ENCODE measurements around the gene TRPC5OS. TPM values are rescaled to one million over a fixed set of nuclear protein-coding genes. Genes with fewer than 3 reads are reported as not detected.

The TRPC5OS gene
- total RNA-seq, 1 experiment from 2014 or later: not detected

GRCh38 chrX:111837197-111837596 lies 38.8 kb upstream of the TRPC5OS start:
- no peak for DNase-seq
- no peaks in the 10 kb centered on the region for H3K36me3 Mint-ChIP-seq (ENCODE audit: insufficient read depth, unreplicated experiment)
- no peak overlapping the region for H3K4me3 Mint-ChIP-seq (ENCODE audit: low read depth, unreplicated experiment)
- H3K4me1 Mint-ChIP-seq (ENCODE audit: low read depth, unreplicated experiment): no peaks in the 10 kb centered on the region
- TF ChIP-seq CTCF (IDR thresholded peaks at IDR 0.05; ENCODE audit: unreplicated experiment): no peak
- H3K9me3 Mint-ChIP-seq (ENCODE audit: low read depth, unreplicated experiment): no peaks in the 10 kb centered on the region
- no TSS peak for BruUV-seq (replicated peaks)
- no peaks in the 10 kb centered on the region for H3K27me3 Mint-ChIP-seq (ENCODE audit: unreplicated experiment)
- intact Hi-C loops (cut with micrococcal nuclease; ENCODE audit: unreplicated experiment): no loop called here
- H3K27ac Mint-ChIP-seq (ENCODE audit: unreplicated experiment): no peak overlapping the region
- CTCF ChIA-PET: no interaction called here

- no peak overlapping the region for H3K4me3 Mint-ChIP-seq (ENCODE audit: low read depth, unreplicated experiment)
- no peaks in the 10 kb centered on the region for H3K27me3 Mint-ChIP-seq (ENCODE audit: unreplicated experiment)
- H3K9me3 Mint-ChIP-seq (ENCODE audit: low read depth, unreplicated experiment): no peaks in the 10 kb centered on the region
- DNase-seq: no peak
- no TSS peak for BruUV-seq (replicated peaks)
- H3K27ac Mint-ChIP-seq (ENCODE audit: unreplicated experiment): no peak overlapping the region
- intact Hi-C loops (cut with micrococcal nuclease; ENCODE audit: unreplicated experiment): no loop called here
- TF ChIP-seq CTCF (IDR thresholded peaks at IDR 0.05; ENCODE audit: unreplicated experiment): no peak
- CTCF ChIA-PET: no interaction called here
- no peaks in the 10 kb centered on the region for H3K4me1 Mint-ChIP-seq (ENCODE audit: low read depth, unreplicated experiment)
- no peaks in the 10 kb centered on the region for H3K36me3 Mint-ChIP-seq (ENCODE audit: insufficient read depth, unreplicated experiment)
These were observed 28.4 kb upstream of the TRPC5OS start for GRCh38 chrX:111847491-111848133.

GRCh38 chrX:111848541-111848940 lies 27.4 kb upstream of the TRPC5OS start:
- TF ChIP-seq CTCF (IDR thresholded peaks at IDR 0.05; ENCODE audit: unreplicated experiment): no peak
- DNase-seq: no peak
- intact Hi-C loops (cut with micrococcal nuclease; ENCODE audit: unreplicated experiment): no loop called here
- Mint-ChIP-seq H3K36me3 (ENCODE audit: insufficient read depth, unreplicated experiment) (no peaks in the 10 kb centered on the region), H3K4me3 (ENCODE audit: low read depth, unreplicated experiment) (no peak overlapping the region), H3K9me3 (ENCODE audit: low read depth, unreplicated experiment) (no peaks in the 10 kb centered on the region), H3K27me3 (ENCODE audit: unreplicated experiment) (no peaks in the 10 kb centered on the region), H3K27ac (ENCODE audit: unreplicated experiment) (no peak overlapping the region), H3K4me1 (ENCODE audit: low read depth, unreplicated experiment) (no peaks in the 10 kb centered on the region)
- CTCF ChIA-PET: no interaction called here
- BruUV-seq (replicated peaks): no TSS peak

GRCh38 chrX:111850975-111851374 lies 25.0 kb upstream of the TRPC5OS start:
- Mint-ChIP-seq H3K4me3 (ENCODE audit: low read depth, unreplicated experiment) (no peak overlapping the region), H3K9me3 (ENCODE audit: low read depth, unreplicated experiment) (peaks cover 3% of the 10 kb centered on the region), H3K4me1 (ENCODE audit: low read depth, unreplicated experiment) (peaks cover 11% of the 10 kb centered on the region), H3K36me3 (ENCODE audit: insufficient read depth, unreplicated experiment) (no peaks in the 10 kb centered on the region), H3K27ac (ENCODE audit: unreplicated experiment) (no peak overlapping the region), H3K27me3 (ENCODE audit: unreplicated experiment) (no peaks in the 10 kb centered on the region)
- no TSS peak for BruUV-seq (replicated peaks)
- intact Hi-C loops (cut with micrococcal nuclease; ENCODE audit: unreplicated experiment): no loop called here
- CTCF ChIA-PET: no interaction called here
- TF ChIP-seq CTCF (IDR thresholded peaks at IDR 0.05; ENCODE audit: unreplicated experiment): no peak
- no peak for DNase-seq

Measured in Calu3 (cell line).